DMS 273 (cell line): Measurements from ENCODE around the gene SLC9A2.

Experiments used
- DNase-seq: peaks from one replicate; lab custom pipeline; 2025; ENCODE audit not compliant: unreplicated experiment; lab: John Stamatoyannopoulos, UW

SLC9A2 gene, protein sequence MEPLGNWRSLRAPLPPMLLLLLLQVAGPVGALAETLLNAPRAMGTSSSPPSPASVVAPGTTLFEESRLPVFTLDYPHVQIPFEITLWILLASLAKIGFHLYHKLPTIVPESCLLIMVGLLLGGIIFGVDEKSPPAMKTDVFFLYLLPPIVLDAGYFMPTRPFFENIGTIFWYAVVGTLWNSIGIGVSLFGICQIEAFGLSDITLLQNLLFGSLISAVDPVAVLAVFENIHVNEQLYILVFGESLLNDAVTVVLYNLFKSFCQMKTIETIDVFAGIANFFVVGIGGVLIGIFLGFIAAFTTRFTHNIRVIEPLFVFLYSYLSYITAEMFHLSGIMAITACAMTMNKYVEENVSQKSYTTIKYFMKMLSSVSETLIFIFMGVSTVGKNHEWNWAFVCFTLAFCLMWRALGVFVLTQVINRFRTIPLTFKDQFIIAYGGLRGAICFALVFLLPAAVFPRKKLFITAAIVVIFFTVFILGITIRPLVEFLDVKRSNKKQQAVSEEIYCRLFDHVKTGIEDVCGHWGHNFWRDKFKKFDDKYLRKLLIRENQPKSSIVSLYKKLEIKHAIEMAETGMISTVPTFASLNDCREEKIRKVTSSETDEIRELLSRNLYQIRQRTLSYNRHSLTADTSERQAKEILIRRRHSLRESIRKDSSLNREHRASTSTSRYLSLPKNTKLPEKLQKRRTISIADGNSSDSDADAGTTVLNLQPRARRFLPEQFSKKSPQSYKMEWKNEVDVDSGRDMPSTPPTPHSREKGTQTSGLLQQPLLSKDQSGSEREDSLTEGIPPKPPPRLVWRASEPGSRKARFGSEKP

DNA sequence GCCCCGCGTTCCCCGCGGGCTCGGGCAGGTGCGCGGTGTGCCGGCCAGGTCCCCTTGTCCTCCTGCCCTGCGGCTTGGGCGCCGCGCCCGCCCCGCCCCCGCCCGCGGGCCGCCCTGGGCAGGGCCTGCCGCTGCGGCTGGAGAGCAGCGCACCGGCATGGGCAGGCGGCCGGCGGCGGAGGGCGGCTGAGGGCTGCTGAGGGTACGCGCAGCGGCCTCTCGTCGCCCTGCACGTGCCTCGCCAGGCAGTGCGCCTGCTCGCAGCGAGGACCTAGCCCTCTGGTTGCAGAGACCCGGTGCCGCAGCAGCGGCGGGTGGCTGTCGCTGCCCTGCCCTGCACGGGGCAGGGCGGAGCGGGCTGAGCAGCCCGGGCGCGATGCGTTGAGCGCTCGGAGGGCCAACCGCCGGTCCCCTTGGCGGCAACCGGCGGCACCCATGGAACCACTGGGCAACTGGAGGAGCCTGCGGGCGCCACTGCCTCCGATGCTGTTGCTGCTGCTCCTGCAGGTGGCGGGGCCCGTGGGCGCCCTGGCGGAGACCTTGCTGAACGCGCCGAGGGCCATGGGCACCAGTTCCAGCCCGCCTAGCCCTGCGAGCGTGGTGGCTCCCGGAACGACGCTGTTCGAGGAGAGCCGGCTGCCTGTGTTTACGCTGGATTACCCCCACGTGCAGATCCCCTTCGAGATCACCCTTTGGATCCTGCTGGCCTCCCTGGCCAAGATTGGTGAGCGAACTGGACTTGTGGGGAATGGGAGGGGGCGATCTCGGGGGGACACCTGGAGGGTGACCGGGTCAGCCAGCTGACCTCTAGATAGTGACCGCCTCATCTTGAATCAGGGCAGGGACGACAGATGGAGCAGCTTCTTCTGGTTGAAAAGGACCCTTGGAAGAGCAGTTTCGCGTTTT lies at the start of gene SLC9A2:
SLC9A2 (plus strand) TSS at position 140 of the 906 bp plus-strand sequence; CDS start at position 436, 296 bp downstream.
- peak; percentile 74 for DNase-seq

GRCh38 chr2:102575888-102576287 lies 43.5 kb upstream of the SLC9A2 start:
- no peak for DNase-seq

GRCh38 chr2:102578376-102578775 lies 41.0 kb upstream of the SLC9A2 start:
- DNase-seq, result no peak

GRCh38 chr2:102581911-102582310 lies 37.4 kb upstream of the SLC9A2 start:
- DNase-seq, result no peak

DNA sequence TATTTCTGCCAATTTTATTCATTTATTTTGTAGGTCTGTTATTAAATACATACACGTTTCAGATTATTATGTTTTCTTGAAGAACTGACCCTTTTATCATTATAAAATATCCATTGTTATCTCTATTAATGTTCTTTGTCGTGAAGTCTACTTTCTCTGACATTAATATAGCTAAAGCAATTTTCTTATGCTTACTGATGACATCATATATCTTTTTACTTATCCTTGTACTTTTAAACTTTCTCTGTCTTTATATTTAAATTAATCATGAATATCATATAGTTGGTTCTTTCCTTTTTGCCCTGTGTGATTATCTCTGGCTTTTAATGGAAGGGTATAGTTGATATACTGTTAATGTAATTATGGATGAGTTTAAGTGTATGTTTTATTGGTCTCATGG lies 36.5 kb upstream of the SLC9A2 start:
- DNase-seq, result no peak

DNA sequence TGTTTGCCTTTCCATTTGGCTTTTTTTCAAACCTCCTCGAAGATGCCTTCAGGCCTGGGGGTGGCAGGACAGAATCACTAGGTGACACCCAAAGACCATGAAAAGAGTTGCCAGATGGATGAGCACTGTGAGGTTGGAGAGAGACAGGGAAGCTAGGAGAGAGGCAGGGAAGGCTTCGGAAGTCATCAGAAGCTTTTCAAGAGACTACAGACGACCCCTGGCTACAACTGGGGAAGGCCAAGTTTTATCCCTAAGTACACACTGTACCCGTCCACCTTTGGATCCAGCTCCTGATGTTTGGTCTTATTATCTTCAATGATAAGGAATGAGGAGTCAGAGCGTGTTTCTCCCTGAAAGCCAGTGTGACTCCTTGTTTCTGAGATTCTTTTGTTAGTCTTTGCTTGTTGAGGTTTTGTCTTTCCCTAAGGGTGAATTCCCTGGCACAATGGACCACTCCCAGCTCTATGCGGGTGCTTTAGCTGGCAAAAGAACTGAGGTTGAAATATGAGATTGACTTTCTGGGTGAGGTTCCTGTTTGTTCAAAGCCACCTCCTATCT lies 33.4 kb upstream of the SLC9A2 start:
- no peak for DNase-seq

DNA sequence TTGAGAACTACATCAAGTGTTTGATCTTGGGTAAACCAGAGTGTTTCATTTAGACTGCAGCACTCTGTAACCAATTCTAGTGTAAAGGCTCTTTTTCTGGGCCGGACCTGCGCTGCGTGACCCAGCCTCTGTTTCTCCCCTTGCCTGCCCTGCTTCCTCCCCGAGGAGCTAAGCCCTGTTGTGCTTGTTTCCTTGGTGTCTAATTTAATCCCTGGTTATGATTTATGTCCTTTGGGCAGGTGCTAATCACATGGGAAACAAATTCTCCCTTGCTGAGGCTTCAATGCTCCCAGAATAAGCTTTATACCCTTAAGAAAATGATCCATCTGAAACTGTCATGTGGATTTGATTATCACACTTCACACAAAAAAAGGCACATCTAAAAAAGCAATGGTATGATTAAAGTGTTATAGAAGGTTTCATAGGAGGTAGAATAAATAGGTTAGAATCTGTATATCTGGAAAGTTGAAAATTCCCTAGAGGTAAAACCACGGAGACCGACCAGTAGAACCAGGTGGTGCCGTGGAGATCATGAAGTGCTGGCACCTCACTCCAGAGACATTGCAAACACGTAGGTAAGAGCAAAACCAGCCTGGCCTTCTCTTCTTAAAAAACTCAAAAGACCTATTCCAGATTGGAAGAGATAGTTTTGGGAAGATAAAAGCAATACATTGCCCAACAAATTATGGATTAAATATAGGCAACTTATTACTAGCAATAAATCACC lies 31.0 kb upstream of the SLC9A2 start:
- no peak for DNase-seq

DNA sequence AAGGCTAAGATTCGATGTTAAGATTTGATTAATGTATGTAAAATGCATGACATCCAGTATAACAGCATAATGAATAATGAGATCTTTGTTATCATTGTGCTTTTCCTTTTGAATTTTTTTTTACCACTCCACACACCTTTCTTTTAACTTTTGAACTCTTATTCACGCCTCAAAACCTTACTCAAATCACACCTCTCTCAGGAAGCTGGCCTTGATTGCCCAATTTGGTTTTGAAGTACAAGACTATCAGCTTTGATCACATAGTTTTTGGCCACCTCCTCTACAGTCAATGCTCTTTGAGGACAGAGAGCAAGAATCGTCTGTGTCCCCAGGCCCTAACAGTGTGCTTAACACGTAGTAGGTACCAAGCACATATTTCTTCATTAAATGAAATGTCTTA lies 29.9 kb upstream of the SLC9A2 start:
- DNase-seq, result no peak

GRCh38 chr2:102591491-102592045 lies 27.8 kb upstream of the SLC9A2 start:
- DNase-seq, result no peak

DNA sequence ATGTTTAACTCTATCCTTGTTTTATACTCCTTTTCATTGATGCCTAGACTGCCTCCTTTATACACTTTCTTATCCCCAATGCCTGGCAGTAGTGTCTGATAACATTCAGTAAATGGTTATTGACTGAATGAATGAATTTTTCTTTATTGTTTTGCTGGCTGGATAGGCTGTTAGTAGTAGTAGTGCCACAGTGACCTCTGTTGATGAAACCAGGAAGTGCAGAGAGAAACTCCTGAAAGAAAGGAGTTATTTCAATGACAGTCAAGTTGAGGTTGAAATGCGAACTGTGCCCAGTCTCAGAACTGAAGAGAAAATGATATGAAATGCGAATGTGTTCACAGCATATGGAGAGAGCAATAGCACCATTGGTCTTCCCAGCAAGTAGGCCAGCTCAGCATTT lies 26.8 kb upstream of the SLC9A2 start:
- DNase-seq, result peak; percentile 17

DNA sequence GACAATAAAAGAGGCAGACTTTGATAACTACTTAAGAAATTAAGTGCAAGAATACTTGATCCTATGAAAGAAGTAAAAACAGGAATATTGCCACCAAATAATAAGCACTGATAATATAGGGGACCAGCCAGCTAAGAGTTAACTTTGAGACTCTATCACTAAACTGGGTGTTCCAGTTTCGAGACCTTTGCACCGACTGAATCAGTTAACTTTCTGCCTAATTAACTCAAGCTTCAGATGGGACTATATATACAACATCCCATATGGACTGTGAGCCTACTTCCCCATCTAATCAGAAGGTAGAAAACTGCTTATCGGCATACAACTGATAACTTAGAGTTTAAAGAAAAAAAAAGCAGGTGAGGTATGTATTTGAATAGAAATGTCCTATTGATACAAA lies 25.8 kb upstream of the SLC9A2 start:
- DNase-seq, result no peak

GRCh38 chr2:102594445-102595016 lies 24.8 kb upstream of the SLC9A2 start:
- no peak for DNase-seq

DNA sequence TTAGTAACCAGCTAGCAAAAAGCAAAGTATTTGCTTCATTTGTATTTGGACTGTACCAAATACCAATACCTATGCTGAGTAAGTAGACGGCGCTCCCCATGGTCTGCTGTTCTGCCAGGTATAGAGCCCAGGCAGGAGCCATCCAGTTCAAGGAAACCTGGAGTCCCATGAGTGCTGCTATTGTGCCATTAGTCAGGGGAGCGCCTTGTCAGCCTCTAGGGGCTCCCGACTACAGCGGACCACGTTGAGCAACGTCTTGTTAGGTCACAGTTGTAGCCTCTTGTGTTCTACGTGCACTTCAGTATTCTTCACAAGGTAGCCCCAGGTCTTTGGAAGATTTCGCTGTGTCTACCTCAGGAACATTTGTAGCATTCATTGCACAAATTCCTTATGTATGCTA lies 21.6 kb upstream of the SLC9A2 start:
- no peak for DNase-seq

DNA sequence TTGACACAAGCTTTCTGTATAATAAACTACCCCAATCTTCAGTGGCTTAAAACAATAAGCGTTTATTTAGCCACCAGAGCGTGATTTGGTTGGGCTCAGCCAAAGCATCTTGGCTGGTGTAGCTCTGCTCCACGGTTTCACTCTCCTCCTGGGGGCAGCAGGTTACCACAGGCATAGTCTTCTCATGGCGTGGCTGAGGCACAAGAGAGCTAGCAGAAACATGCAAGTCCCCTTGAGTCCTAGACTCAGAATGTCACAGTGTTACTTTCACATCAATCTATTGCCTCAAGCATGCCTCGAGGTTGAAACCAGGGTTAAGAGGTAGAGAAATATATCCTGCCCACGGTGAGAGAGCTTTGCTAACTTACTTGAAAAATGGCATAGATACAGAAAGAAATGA lies 19.9 kb upstream of the SLC9A2 start:
- DNase-seq, result no peak

GRCh38 chr2:102601730-102602129 lies 17.6 kb upstream of the SLC9A2 start:
- no peak for DNase-seq

GRCh38 chr2:102603904-102604303 lies 15.4 kb upstream of the SLC9A2 start:
- DNase-seq, result no peak

GRCh38 chr2:102604769-102605168 lies 14.6 kb upstream of the SLC9A2 start:
- no peak for DNase-seq

DNA sequence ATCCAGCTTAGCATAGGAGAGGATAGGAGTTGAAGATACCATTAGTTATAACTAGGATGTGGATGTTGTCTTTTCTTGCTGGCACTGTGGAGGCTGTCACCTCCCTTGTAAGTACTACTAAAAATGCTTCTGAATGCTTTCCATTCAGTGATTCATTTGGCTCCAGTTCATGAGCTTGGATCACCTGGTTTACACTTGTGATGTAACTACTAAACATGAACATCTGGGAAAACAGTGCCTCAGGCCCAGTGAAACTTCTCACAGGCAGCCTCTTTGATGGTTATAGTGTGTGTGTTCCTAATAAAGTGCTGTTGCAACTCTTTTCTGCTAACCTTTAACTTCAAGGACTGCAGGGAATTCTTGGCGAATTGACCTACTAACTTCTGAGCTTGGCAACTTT lies 13.0 kb upstream of the SLC9A2 start:
- no peak for DNase-seq

DNA sequence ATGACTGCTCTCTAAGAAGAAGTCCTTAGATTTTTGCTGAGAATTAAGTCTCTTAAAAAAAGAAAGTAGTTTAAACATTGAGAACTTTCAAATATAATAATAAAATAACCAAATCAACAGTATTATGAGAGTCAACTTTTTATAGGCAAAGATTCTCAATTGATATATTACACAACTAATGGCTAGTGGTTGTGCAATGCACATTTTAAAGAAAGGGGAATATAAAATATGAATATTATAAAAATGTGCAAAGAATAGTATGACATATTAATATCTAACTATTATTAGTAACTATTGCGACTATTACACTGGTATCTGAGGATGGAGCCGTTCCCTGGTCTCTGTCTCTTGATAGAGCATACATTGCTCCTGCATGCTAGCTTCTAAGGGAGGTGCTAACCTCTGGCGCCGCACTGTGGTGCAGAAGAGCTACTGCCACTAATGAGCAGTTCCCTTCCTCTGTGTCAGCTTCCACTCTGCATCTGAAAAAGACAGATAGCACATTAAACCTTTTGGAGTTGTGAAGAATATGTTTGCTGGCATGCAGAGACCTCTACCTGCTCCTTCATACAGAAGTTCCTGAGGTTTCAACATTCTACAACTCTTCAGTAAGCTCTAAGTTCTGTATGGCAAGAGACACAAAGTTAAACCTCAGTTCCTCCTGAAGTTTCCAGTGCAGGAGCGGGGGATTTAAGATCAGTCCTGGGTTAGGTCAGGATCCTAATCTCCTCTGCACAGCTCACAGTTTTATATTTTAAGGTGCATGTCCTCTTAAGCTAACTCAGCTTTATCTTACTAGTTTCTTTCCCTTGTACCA lies 3.5 kb upstream of the SLC9A2 start:
- peak; percentile 80 for DNase-seq
